DOHH2 (cell line): ENCODE results near the gene FAM186B.

Experiments used
- H3F3A ChIP-seq: fragments of 200-600 bp; sonication (generic), shearing (Covaris generic); 2 replicates; pipeline ENCODE4 v1.6.0; 2016; ENCODE audit warnings: antibody characterized with exemption, mild to moderate bottlenecking; ENCODE audit not compliant: control insufficient read depth, insufficient read depth
- H3K27ac ChIP-seq: fragments of 200-600 bp; sonication (generic); 2 replicates; pipeline ENCODE4 v1.5.1; 2014; ENCODE audit warnings: low read depth, mild to moderate bottlenecking, low read length, moderate library complexity
- H3K27me3 ChIP-seq: fragments of 200-600 bp; sonication (generic); 2 replicates; pipeline ENCODE4 v1.6.1; 2014; ENCODE audit warnings: mild to moderate bottlenecking, low read length, mixed read lengths; ENCODE audit not compliant: control insufficient read depth
- H3K36me3 ChIP-seq: fragments of 200-600 bp; sonication (generic); 2 replicates; pipeline ENCODE4 v1.6.1; 2014; ENCODE audit warnings: mild to moderate bottlenecking, low read length, moderate library complexity, mixed read lengths; ENCODE audit not compliant: control insufficient read depth
- H3K4me1 ChIP-seq: fragments of 200-600 bp; sonication (generic); 2 replicates; pipeline ENCODE4 v1.6.1; 2014; ENCODE audit warnings: mild to moderate bottlenecking, low read length, mixed read lengths; ENCODE audit not compliant: control insufficient read depth
- H3K4me2 ChIP-seq: fragments of 200-600 bp; sonication (generic); 2 replicates; pipeline ENCODE4 v1.6.0; 2014; ENCODE audit warnings: mild to moderate bottlenecking, low read length, moderate library complexity
- H3K4me3 ChIP-seq: fragments of 200-600 bp; sonication (generic); 2 replicates; pipeline ENCODE4 v1.5.1; 2014; ENCODE audit warnings: mild to moderate bottlenecking, low read length, mixed read lengths
- H3K79me2 ChIP-seq: fragments of 200-600 bp; sonication (generic); 2 replicates; pipeline ENCODE4 v1.6.1; 2014; ENCODE audit warnings: mild to moderate bottlenecking, low read length, mixed read lengths; ENCODE audit not compliant: control insufficient read depth
- H3K9me2 ChIP-seq: fragments of 200-600 bp; sonication (generic); replicated peaks from 2 replicates; pipeline ENCODE4 v1.6.1; 2014; ENCODE audit warnings: mild to moderate bottlenecking, low read length, mixed read lengths; ENCODE audit not compliant: control insufficient read depth
- H3K9me3 ChIP-seq: fragments of 200-600 bp; sonication (generic); 2 replicates; pipeline ENCODE4 v1.6.1; 2014; ENCODE audit warnings: antibody characterized with exemption, low read length, mixed read lengths; ENCODE audit not compliant: control insufficient read depth, insufficient read depth
- H4K20me1 ChIP-seq: fragments of 200-600 bp; sonication (generic); 2 replicates; pipeline ENCODE4 v1.6.0; 2014; ENCODE audit warnings: low read depth, mild to moderate bottlenecking, antibody characterized with exemption, low read length, moderate library complexity; ENCODE audit not compliant: control insufficient read depth, insufficient read depth
- EZH2phosphoT487 ChIP-seq: fragments of 200-600 bp; sonication (generic); IDR thresholded peaks from 2 replicates; pipeline ENCODE4 v1.6.1; 2017; ENCODE audit warnings: borderline replicate concordance, mild to moderate bottlenecking, antibody characterized with exemption, low read length, moderate library complexity, mixed read lengths
- TF ChIP-seq, protein P1 (sequence below): fragments of 200-600 bp; sonication (generic); IDR thresholded peaks from one replicate; pipeline ENCODE4 v1.5.1; 2014; ENCODE audit warnings: antibody characterized with exemption, mild to moderate bottlenecking, low read depth, low read length; ENCODE audit not compliant: poor library complexity, severe bottlenecking

Gene FAM186B

DNA sequence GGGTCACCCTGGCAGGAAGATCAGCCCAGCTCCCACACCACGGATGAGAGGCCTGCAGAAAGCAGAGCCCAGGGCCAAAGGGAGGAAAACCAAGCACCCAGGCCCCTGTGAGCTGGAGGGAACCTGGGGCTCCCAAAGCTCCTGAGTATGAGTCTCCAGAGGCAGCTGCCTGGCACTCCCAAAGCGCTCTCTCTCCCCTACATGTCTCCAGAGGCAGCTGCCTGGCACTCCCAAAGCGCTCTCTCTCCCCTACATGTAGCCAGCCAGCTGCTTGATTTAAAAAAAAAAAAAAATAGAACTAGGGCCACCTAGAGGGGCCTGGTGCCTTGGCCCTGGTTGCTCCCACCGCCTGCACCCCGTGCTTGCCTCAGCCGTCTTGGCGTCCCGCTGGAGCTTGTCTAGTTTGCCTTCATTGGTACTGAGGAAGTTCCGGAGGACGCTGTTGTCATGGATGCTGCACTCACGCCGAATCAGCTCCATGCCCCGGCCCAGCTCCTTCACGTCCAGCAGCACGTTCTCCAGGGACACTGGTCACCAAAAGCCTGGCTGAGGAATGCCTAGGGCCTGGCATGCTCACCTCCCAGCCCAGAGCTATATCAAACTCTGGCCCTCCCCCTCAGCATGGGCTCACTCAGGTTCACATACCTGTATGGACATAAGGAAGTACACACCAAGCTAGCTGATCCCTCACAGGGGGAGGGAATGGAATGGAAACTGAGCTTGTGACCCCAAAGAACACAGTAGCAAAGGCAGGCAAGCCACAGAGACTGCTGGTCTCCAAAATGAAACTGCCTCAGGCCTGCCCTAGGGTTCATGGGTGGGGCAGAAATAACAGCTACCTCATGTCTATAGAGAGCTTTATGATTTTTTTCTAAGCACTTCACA lies 42.6 kb upstream of the FAM186B start:
- Histone ChIP-seq H3K36me3 (peaks cover 17% of the 10 kb centered on the region), H3K9me3 (no peaks in the 10 kb centered on the region), H3K4me3 (no peak overlapping the region), H3K27ac (no peak overlapping the region), H3F3A (no peaks in the 10 kb centered on the region), H3K4me2 (no peak overlapping the region), H3K4me1 (peaks cover 14% of the 10 kb centered on the region), H3K9me2 (no peaks in the 10 kb centered on the region), H4K20me1 (no peaks in the 10 kb centered on the region), H3K27me3 (no peaks in the 10 kb centered on the region), H3K79me2 (no peaks in the 10 kb centered on the region)
- TF ChIP-seq EZH2phosphoT487 = no peak
- TF ChIP-seq, protein P1, sequence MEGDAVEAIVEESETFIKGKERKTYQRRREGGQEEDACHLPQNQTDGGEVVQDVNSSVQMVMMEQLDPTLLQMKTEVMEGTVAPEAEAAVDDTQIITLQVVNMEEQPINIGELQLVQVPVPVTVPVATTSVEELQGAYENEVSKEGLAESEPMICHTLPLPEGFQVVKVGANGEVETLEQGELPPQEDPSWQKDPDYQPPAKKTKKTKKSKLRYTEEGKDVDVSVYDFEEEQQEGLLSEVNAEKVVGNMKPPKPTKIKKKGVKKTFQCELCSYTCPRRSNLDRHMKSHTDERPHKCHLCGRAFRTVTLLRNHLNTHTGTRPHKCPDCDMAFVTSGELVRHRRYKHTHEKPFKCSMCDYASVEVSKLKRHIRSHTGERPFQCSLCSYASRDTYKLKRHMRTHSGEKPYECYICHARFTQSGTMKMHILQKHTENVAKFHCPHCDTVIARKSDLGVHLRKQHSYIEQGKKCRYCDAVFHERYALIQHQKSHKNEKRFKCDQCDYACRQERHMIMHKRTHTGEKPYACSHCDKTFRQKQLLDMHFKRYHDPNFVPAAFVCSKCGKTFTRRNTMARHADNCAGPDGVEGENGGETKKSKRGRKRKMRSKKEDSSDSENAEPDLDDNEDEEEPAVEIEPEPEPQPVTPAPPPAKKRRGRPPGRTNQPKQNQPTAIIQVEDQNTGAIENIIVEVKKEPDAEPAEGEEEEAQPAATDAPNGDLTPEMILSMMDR = no peak

DNA sequence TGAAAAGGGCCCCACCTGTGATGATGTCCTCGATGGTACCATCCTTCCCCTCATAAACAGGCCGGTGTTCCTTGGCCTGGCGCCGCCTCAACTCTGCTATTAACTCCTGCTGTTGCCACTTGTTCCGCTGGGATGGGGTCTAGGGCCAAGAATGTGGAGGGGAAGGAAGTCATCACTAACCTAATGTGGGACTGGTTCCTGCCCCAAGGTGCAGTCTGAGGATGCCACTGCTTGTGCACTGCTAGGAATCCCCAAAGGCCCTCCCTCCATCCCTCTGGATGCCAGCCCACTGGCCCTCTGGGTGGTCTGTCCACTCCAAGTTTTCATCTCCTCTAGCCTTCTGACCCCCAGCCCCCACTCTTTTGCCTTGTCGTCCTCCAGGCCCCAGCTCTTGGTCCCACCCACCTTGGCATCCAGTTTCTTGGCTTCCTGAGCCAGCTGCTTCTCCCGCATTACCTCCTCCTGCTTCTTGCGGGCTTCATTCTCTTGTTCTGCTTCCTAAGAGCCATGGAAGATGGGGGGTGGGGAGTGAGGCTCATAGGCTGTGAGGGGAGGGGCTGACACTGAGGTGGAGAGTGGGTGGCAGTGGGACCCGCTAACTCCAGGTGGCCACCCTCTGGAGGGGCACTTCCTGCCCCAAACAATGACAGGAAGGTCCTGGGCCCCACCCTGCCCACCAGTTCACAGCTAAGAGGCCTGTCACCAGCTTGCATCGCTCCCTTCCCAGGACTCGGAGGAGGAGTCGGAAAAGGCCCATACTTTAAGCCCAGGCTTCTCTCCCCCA lies 41.6 kb upstream of the FAM186B start:
- H3K9me2 ChIP-seq = no peaks in the 10 kb centered on the region
- peaks cover 17% of the 10 kb centered on the region for H3K36me3 ChIP-seq
- no peak overlapping the region for H3K4me3 ChIP-seq
- H3K79me2 ChIP-seq = no peaks in the 10 kb centered on the region
- no peak overlapping the region for H3K27ac ChIP-seq
- no peak overlapping the region for H3K4me2 ChIP-seq
- peaks cover 14% of the 10 kb centered on the region for H3K4me1 ChIP-seq
- no peaks in the 10 kb centered on the region for H3K9me3 ChIP-seq
- no peak for TF ChIP-seq EZH2phosphoT487
- TF ChIP-seq, protein P1 = no peak
- H3F3A ChIP-seq = no peaks in the 10 kb centered on the region
- H4K20me1 ChIP-seq = no peaks in the 10 kb centered on the region
- H3K27me3 ChIP-seq = no peaks in the 10 kb centered on the region

DNA sequence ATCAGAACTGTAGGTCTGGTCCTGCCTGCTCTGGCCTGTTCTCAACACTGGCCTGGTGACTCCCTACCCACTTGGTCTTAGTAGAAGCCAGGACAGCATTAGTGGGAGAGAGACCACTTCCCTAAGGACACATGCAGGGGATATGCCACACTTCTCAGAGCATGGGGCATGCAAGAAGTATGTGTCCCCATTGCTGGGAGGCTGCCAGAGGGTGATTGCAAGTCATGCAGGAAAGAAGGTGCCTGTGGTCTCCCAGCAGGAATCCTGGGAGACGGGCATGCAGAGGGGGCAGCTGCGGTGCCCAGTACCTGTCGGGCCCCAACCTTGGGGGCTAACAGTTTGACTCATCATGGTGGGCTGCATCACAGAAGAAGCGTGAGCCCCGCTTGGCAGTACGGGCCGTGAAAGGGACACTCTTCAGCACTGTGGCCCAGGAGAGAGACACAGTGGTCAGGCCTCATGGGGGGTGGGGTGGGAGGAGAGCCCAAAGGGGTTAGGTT lies 40.9 kb upstream of the FAM186B start:
- Histone ChIP-seq H3K4me1 (peaks cover 14% of the 10 kb centered on the region), H3K36me3 (peaks cover 17% of the 10 kb centered on the region), H3F3A (no peaks in the 10 kb centered on the region), H3K27ac (no peak overlapping the region), H3K4me3 (no peak overlapping the region), H3K9me3 (no peaks in the 10 kb centered on the region), H3K4me2 (no peak overlapping the region), H3K27me3 (no peaks in the 10 kb centered on the region), H4K20me1 (no peaks in the 10 kb centered on the region), H3K79me2 (no peaks in the 10 kb centered on the region), H3K9me2 (no peaks in the 10 kb centered on the region)
- TF ChIP-seq, protein P1 = no peak
- no peak for TF ChIP-seq EZH2phosphoT487
